Colonic mucosa (tissue), 4 donors: ENCODE measurements around the gene RAB3C. TPM values are rescaled to one million over a fixed set of nuclear protein-coding genes. Genes with fewer than 3 reads are reported as not detected.

Experiments used
- DNase-seq: peaks from one replicate; pipeline ENCODE4 v3.0.0-alpha.2; 2020
- H3K27ac ChIP-seq: fragments of 200-600 bp; one replicate; pipeline ENCODE4 v1.8.0; 2021
- H3K27me3 ChIP-seq: fragments of 200-600 bp; one replicate; pipeline ENCODE4 v1.8.0; 2021
- H3K36me3 ChIP-seq: fragments of 200-600 bp; one replicate; pipeline ENCODE4 v1.8.0; 2021
- H3K4me1 ChIP-seq: fragments of 200-600 bp; one replicate; pipeline ENCODE4 v1.8.0; 2021; ENCODE audit warnings: mild to moderate bottlenecking
- H3K4me3 ChIP-seq: fragments of 200-600 bp; one replicate; pipeline ENCODE4 v1.8.0; 2021
- H3K9ac ChIP-seq, 2 donors: one replicate each; pipeline ENCODE4 v1.7.0; 2013; ENCODE audit warnings: control low read depth in 2 of 2, low read depth in 2 of 2, low read length in 2 of 2
- H3K9me3 ChIP-seq: fragments of 200-600 bp; one replicate; pipeline ENCODE4 v1.8.0; 2021
- intact Hi-C: fragments of 100-400 bp; cut with DNase I; formaldehyde crosslinking; loops from one replicate; pipeline ENCODE4 v1.14.1; 2022
- total RNA-seq, 2 donors: library from RNA; stranded (reverse); fragmentation: NEBNext Ultra II Directional in 1 of 2; extraction: Animal tissue kit (Norgen Biotek cat#: 25700) in 1 of 2; gene quantifications; one replicate each; pipeline ENCODE4 v1.2.1, GENCODE V29; 2021
- TF ChIP-seq, protein P1 (sequence below): fragments of 200-600 bp; IDR thresholded peaks from one replicate; pipeline ENCODE4 v1.8.0; 2022; ENCODE audit warnings: antibody characterized with exemption, mild to moderate bottlenecking
- donor health status: healthy.
- donor health status: DM: no; HTN: no; CAD: no.
- donor health status: DM: no; HTN: no; CAD: no.

RAB3C gene
- total RNA-seq, 2 donors from 2014 or later: 1.1 to 1.2 TPM

DNA sequence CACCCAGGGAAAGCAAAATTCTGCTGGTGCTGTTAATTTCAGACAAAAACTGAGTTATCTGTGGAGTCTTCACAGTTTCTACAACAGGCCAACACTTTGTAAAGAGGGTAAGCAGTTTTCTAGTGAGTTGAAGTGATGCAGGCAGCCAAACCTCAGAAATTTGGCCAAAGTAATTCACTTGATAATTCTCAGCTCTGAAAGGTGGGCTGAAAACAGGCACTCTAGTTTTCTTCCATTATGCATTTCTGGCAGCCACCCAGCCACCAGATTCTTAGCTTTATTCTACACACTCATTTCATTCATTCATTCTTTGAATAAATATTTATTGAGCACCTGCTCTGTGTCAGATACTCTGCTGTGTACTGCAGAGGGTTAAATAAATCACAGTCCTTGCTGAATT, 184.2 kb downstream of the RAB3C start:
- no peaks in the 10 kb centered on the region for H3K36me3 ChIP-seq
- no peaks in the 10 kb centered on the region for H3K27me3 ChIP-seq

DNA sequence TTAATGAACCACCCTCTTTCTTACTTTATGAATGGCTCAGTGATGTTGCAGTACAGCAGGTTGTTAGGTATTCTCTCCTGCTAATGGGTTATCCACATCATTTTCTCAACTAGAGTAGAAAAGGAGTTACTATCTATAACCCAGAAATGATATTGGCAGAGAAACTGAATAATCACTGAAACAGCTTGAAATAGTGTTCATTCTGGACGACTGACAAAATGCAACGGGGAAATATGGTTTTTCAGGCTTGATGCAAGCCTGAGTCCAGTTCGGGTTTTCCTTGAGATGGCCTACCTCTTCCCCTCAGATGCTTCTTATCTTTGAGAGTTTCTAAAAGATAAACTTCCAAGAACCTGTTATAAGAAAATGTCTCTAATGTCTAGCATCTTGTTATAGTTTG, 187.3 kb downstream of the RAB3C start:
- intact Hi-C loops: no loop called here
- TF ChIP-seq, protein P1, sequence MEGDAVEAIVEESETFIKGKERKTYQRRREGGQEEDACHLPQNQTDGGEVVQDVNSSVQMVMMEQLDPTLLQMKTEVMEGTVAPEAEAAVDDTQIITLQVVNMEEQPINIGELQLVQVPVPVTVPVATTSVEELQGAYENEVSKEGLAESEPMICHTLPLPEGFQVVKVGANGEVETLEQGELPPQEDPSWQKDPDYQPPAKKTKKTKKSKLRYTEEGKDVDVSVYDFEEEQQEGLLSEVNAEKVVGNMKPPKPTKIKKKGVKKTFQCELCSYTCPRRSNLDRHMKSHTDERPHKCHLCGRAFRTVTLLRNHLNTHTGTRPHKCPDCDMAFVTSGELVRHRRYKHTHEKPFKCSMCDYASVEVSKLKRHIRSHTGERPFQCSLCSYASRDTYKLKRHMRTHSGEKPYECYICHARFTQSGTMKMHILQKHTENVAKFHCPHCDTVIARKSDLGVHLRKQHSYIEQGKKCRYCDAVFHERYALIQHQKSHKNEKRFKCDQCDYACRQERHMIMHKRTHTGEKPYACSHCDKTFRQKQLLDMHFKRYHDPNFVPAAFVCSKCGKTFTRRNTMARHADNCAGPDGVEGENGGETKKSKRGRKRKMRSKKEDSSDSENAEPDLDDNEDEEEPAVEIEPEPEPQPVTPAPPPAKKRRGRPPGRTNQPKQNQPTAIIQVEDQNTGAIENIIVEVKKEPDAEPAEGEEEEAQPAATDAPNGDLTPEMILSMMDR: no peak
- Histone ChIP-seq H3K4me3 (no peak overlapping the region), H3K9ac (no peak overlapping the region), H3K36me3 (no peaks in the 10 kb centered on the region), H3K9me3 (no peaks in the 10 kb centered on the region), H3K27ac (no peak overlapping the region), H3K27me3 (no peaks in the 10 kb centered on the region), H3K4me1 (no peaks in the 10 kb centered on the region)
- DNase-seq: no peak

More for the DNA sequence above, 184.2 kb downstream of the RAB3C start:
- intact Hi-C loops: no loop called here
- H3K9ac ChIP-seq: no peak overlapping the region
- no peak for DNase-seq
- no peak overlapping the region for H3K4me3 ChIP-seq
- H3K4me1 ChIP-seq: no peaks in the 10 kb centered on the region
- no peak overlapping the region for H3K27ac ChIP-seq
- H3K9me3 ChIP-seq: no peaks in the 10 kb centered on the region
- TF ChIP-seq, protein P1: no peak

DNA sequence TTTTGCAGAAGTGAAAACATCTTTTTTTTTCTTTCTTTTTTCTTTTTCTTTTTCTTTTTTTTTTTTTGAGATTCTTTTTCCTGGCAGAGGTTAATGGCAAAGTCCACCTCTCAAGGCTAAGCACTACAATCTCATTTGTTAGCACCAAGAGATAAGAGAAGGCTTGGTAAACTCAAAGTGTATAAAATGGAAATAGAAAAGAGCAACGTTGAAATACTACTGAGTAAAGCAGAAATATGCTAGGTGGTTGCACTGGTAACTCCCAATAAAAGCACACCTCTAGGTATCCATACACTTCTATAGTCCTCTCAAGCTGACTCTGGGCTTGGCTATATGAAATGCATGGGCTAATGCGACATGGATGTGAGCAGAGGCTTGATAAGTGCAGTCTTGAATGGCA, 188.9 kb downstream of the RAB3C start:
- no peaks in the 10 kb centered on the region for H3K36me3 ChIP-seq
- intact Hi-C loops: no loop called here
- no peak overlapping the region for H3K9ac ChIP-seq
- DNase-seq: no peak
- H3K4me3 ChIP-seq: no peak overlapping the region
- no peaks in the 10 kb centered on the region for H3K27me3 ChIP-seq
- H3K9me3 ChIP-seq: no peaks in the 10 kb centered on the region
- TF ChIP-seq, protein P1: no peak
- no peak overlapping the region for H3K27ac ChIP-seq
- H3K4me1 ChIP-seq: no peaks in the 10 kb centered on the region

DNA sequence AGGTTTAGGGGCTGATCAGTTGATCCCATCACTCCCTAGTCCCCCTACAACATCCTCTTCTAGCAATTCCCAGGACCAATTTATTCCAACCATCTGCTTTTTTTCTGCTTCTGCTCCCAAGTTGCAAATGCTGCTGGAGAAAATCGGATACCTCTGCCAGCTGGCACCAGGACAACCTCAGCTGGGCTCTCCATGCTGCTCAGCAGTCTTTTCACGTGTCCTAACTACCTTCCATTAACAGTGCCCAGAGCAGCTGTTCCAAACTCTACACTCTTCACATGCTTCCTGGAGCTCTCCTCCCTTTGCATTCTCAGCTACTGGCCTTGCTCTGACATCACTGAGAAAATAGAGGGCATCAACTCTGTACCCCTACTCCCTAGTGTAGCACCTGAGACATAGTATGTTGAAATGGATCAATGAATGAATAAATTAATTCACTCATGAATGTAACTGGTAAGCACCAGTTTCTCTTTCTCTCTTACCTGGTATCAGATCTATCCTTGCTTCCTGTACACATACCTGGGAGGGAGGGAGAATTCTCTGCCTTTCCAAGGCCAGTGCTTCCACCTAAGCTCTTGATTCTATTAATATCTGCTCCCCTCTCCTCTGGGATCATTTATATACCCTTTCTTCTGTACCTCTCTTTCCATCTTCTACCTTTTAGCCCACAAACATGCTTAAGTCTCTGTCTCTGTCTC, 191.0 kb downstream of the RAB3C start:
- Histone ChIP-seq H3K4me3 (no peak overlapping the region), H3K4me1 (no peaks in the 10 kb centered on the region), H3K27ac (no peak overlapping the region), H3K36me3 (no peaks in the 10 kb centered on the region), H3K9ac (no peak overlapping the region), H3K9me3 (no peaks in the 10 kb centered on the region), H3K27me3 (no peaks in the 10 kb centered on the region)
- no peak for DNase-seq
- intact Hi-C loops: no loop called here
- TF ChIP-seq, protein P1: no peak

DNA sequence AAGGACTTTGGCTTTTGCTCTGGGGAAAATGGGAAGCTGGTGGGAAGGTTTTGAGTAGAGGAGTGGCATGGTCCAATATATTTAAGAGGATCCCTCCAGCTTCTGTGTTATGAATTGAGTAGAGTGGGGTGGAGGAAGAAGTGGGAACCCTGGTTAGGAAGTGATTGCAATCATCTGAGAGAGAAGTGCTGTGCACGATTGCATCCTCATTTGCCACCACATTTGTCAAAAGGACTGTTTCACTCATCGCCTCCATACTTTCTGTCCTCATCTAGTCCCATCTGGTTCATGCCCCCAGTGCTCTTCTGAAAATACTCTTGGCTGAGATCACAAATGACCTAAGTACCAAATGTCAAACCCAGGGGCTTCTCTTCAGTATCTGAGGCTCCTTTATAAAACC, 192.1 kb downstream of the RAB3C start:
- Histone ChIP-seq H3K4me3 (no peak overlapping the region), H3K27me3 (no peaks in the 10 kb centered on the region), H3K27ac (no peak overlapping the region), H3K9me3 (no peaks in the 10 kb centered on the region), H3K36me3 (no peaks in the 10 kb centered on the region), H3K9ac (no peak overlapping the region), H3K4me1 (no peaks in the 10 kb centered on the region)
- no peak for DNase-seq
- TF ChIP-seq, protein P1: no peak
- intact Hi-C loops: no loop called here
